Measurements from ENCODE around the gene BCKDK. TPM values are rescaled to one million over a fixed set of nuclear protein-coding genes. Genes with fewer than 3 reads are reported as not detected.
"Not testable (repeated sequence)": the region's sequence is repeated elsewhere in the genome, so short reads cannot be mapped to it uniquely, and the experiment has no call there.

Gene BCKDK
- polyA plus RNA-seq, 1 donor = 25.2 TPM

DNA sequence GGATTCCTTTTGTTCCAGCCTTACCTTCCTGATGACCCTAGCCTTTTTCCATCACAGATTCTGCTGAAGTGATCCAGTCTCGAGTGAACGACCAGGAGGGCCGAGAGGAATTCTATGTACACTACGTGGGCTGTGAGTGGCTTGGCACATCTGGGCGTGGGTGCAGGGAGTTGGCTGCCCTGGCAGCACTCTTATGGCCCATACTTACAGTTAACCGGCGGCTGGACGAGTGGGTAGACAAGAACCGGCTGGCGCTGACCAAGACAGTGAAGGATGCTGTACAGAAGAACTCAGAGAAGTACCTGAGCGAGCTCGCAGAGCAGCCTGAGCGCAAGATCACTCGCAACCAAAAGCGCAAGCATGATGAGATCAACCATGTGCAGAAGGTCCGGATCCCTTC, 11.9 kb downstream of the BCKDK start:
- DNase-seq (ENCODE audit: low read depth) = no peak

GRCh38 chr16:31125844-31126243, 17.7 kb downstream of the BCKDK start:
- no peak for DNase-seq (ENCODE audit: low read depth)

DNA sequence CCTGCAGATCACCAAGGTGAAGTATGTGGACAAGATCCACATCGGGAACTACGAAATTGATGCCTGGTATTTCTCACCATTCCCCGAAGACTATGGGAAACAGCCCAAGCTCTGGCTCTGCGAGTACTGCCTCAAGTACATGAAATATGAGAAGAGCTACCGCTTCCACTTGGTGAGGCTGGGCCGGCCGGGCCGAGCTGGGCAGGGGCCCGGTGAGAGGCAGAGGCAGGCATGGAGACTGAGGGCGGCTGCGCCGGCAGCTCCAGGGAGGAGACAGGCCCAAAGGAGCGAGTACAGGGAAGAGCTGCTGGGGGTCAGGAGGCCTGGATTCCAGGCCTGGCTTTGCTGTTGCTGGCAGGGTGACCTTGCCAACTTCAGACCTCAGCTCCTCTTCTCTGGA, 19.0 kb downstream of the BCKDK start:
- DNase-seq (ENCODE audit: low read depth) = no peak

GRCh38 chr16:31128711-31129567, 20.8 kb downstream of the BCKDK start:
- DNase-seq (ENCODE audit: low read depth) = no peak

- no peak for DNase-seq (ENCODE audit: low read depth)
Observed at GRCh38 chr16:31129568-31130335, 21.6 kb downstream of the BCKDK start.

DNA sequence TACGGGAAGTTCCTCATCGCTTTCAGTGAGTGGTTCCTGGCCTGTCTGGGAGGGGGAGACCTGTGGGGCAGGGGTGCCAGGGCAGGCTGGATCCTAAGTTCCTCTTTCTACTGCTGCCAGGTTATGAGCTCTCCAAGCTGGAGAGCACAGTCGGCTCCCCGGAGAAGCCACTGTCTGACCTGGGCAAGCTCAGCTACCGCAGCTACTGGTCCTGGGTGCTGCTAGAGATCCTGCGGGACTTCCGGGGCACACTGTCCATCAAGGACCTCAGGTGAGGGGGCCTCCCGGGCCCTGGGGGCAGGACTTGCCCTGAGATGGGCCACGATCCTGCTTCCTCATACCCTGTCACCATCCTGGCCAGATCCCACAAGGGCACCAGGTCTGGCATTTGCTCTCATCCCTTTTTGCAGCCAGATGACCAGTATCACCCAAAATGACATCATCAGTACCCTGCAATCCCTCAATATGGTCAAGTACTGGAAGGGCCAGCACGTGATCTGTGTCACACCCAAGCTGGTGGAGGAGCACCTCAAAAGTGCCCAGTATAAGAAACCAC, 22.2 kb downstream of the BCKDK start:
- no peak for DNase-seq (ENCODE audit: low read depth)

- DNase-seq (ENCODE audit: low read depth) = no peak
Observed at GRCh38 chr16:31130899-31131298, 22.7 kb downstream of the BCKDK start.

DNA sequence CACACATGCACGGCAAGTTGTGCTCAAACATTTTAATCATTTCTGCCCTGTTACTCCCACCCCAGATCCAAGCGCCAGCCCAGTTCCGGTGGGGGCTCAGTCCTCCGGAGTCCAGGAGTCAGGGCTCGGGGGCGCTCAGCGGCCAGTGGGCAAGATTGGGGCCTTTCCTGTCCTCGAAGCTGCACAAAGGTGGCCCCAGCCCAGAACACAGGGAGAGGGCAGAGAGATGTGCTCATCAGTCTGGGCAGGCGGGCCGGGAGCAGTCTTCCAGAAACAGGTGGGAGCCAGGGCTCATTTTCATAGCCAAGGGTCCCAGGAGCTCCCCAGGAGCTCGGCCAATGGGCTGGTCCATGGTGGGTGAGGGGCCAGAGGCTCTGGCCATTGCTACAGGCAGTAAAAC, 23.2 kb downstream of the BCKDK start:
- DNase-seq (ENCODE audit: low read depth) = no peak

GRCh38 chr16:31131841-31132271, 23.7 kb downstream of the BCKDK start:
- DNase-seq (ENCODE audit: low read depth) = no peak

DNA sequence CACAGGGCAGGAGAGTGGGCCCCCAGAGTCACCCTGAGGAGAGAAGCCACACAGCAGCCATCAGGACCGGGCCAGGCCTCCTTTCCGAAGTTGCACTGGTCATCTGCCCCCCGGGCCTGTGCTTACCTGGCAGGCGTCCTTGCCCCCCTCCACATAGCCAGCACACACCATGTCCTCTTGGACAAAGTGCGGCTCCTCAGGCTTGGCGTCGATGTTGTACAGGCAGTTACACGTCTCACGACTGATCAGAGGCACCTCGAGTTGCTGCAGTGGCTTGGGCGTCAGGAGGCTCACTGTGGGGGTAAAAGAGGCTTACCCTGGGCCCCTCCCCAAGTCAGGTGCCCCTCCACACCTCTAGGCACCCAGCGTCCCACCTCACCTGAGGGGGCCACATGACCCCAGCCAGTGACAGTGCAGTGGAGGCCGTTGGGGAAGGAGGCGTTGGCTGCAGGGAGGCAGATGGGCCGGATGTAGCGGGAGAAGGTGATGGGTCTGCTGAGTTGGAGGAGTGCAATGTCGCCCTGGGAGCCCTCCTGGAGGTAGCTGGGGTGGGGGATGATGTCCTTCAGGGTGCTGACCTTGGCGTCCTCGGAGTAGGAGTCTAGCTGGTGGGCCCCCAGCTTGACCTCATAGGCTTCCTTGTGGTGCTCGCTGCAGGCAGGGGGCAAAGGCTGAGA, 24.3 kb downstream of the BCKDK start:
- DNase-seq (ENCODE audit: low read depth) = no peak

DNA sequence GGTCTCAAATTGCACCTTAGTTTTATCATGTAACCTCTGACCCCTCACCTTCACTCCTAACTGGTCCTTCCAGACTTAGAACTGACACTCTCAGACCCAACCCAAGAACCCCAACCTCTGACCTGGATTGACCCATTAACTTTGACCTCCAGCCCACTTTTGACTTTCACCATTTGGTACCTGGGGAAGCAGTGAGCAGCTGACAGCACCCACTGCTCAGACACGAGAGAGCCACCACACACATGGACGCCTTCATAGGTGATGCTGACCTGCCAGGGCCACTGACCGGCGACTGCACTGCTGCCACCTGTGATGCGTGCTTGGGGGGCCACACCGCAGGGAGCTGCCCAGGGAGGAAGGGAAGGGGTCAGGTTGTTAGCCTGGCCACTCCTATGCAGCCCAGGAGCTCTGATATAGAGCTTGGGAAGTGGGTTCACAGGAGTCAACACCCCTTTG, 24.9 kb downstream of the BCKDK start:
- DNase-seq (ENCODE audit: low read depth) = no peak

DNA sequence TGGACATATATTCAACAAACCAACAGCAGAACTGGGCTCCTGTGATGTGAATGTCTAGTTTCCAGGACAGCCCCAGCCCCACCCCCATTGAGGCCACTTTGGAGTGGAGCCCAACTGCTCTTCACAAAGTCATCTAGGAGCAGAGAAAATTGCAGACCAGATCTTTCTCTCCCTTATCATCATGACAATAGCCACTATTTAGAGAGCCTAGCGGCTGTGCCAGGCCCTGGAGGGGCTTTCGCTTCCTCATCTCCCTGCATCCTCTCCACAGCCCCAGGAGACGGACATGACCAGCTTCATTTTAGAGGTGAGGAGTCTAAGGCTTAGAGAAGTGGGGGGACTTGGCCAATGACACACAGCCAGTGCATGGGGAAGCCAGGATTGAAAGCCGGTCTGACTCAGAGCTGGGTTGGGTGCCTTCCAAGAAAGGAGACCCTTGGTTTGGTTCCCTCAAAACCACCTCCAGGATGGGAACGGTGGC, 25.9 kb downstream of the BCKDK start:
- no peak for DNase-seq (ENCODE audit: low read depth)

DNA sequence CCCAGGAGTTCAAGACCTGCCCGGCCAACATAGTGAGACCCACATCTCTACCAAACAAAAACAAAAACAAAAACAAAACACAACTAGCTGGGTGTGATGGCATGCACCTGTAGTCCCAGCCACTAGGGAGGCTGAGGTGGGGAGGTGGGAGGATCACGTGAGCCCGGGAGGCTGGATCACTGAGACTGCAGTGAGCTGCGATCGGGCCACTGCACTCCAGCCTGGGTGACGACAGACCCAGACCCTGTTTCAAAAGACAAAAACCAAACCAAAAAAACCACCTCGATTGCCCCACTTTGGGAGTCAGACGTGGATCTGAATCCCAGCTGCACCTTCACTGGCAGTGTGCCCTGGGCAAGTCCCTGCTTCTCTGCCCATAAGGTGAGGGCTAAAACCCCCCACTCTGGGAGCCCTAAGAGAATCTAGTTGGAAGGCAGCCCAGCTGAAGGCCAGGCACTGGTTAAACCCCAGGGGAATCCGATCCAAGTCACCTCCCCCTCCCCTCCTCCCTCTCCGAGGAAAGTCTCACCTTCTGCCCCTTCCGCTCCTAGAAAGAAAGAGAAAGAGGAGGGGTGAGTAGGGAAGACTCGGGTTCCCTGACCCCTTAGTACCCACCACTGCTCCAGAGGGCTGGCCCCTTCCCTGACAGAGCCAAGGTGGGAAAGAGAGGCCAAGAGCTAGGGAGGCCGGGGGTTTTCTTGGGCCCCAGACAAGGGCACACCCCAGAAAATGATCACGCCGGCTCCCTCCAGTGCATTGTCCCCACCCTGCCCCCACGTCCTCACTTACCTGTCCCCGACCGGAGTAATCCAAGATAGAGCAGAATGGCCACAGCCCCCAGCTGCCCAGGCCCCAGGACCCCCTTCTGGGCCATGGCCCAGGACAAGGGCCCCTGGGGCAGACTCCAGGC, 26.7 kb downstream of the BCKDK start:
- DNase-seq (ENCODE audit: low read depth) = no peak

GRCh38 chr16:31135535-31136286, 27.5 kb downstream of the BCKDK start, which contains the start of gene PRSS8:
Gene PRSS8, minus strand, starts transcription at chr16:31135727. Its CDS starts 229 bp downstream, at chr16:31135498.
- DNase-seq (ENCODE audit: low read depth) = no peak

- DNase-seq (ENCODE audit: low read depth) = no peak
Observed at GRCh38 chr16:31136287-31136662, 28.1 kb downstream of the BCKDK start.

DNA sequence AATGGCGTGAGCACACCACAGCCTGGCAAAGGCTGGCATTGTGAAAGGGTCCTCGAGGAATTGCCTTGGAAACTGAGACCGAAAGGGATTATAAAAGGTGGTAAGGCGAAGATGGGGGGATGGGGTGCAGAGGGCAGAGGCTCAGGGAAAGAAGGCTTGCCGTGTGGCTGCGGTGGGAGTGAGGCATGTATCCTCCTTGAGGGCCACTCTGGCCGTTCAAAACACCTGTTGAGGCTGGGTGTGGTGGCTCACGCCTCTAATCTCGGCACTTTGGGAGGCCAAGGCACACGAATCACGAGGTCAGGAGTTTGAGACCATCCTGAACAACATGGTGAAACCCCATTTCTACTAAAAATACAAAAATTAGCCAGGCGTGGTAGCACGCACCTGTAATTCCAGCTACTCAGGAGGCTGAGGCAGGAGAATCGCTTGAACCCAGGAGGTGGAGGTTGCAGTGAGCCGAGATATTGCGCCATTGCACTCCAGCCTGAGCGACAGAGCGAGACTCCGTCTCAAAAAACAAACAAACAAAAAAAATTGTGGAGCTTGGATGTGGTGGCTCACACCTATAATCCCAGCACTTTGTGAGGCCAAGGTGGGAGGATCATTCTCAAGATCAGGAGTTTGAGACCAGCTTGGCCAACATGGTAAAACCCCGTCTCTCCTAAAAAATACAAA, 28.8 kb downstream of the BCKDK start:
- not testable (repeated sequence) for DNase-seq (ENCODE audit: low read depth)

GRCh38 chr16:31138621-31139578, 30.7 kb downstream of the BCKDK start:
- no peak for DNase-seq (ENCODE audit: low read depth)

DNA sequence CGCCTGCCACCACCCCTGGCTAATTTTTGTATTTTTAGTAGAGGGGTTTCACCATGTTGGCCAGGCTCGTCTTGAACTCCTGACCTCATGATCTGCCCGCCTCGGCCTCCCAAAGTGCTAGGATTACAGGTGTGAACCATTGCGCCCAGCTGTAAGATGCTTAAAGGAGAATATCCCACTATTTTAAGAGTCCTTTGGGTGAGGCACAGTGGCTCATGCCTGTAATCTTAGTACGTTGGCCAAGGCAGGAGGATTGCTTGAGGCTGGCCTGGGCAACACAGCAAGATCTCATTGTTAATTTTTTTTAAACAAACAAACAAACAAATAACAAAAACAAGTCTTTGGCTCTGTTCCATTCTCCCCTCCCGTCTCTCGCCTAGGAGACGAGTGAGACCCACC, 32.9 kb downstream of the BCKDK start:
- DNase-seq (ENCODE audit: low read depth) = not testable (repeated sequence)

Measured in forelimb muscle (tissue), 1 donor.